SU-DHL-6 (cell line): ENCODE results near the gene PIBF1.

Source experiments
- EZH2phosphoT487 ChIP-seq: fragments of 200-600 bp; sonication (generic), shearing (Covaris generic); conservative IDR thresholded peaks from 2 replicates; pipeline ENCODE4 v1.6.1; 2018; ENCODE audit warnings: mild to moderate bottlenecking, antibody characterized with exemption, low read length, moderate library complexity, mixed read lengths
- TF ChIP-seq, protein P1 (sequence below): fragments of 200-600 bp; sonication (generic); IDR thresholded peaks from one replicate; pipeline ENCODE4 v1.5.1; 2017; ENCODE audit warnings: antibody characterized with exemption, mild to moderate bottlenecking, low read length, moderate library complexity; ENCODE audit not compliant: insufficient read depth, poor library complexity, severe bottlenecking

DNA sequence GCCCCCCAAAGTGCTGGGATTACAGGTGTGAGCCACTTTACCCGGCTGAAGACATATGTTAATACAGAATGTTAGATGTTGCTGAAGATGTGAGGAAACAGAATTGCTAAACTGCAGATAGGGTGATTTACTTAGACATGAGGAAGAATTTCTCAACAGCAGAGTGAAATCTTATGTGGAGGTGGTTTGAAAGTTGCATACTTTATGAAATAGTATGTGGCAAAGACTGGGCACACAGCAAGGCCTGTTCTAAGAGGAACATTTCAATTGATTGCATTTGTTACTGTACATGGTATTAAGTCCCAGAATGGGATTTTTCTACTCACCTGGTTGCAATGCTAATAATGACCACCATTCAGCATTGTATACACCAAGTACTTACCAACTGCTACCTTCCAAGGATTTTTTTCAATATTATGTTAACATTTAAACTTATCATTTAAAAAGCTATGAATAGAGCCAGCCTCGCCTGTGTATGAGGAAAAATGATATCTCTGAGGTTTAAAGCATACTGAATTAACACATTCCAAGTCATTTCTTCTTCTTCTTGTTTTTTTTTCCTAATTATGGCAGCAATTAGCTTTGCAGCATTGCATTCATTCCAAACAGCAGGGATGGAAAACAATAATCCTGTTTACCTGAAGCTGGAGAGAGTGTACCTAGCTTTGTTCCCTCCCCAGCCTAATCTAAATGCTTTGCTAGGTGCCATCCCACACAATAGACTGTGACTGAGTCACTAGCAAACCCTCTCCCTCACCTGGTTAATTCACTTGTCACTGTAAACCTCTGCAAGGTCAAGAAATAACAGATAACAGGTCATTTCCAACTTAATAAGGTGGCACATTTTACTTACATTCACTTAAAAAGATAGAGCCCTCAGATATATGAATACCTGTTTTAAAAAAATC is 257.5 kb downstream of the PIBF1 start:
- TF ChIP-seq, protein P1, sequence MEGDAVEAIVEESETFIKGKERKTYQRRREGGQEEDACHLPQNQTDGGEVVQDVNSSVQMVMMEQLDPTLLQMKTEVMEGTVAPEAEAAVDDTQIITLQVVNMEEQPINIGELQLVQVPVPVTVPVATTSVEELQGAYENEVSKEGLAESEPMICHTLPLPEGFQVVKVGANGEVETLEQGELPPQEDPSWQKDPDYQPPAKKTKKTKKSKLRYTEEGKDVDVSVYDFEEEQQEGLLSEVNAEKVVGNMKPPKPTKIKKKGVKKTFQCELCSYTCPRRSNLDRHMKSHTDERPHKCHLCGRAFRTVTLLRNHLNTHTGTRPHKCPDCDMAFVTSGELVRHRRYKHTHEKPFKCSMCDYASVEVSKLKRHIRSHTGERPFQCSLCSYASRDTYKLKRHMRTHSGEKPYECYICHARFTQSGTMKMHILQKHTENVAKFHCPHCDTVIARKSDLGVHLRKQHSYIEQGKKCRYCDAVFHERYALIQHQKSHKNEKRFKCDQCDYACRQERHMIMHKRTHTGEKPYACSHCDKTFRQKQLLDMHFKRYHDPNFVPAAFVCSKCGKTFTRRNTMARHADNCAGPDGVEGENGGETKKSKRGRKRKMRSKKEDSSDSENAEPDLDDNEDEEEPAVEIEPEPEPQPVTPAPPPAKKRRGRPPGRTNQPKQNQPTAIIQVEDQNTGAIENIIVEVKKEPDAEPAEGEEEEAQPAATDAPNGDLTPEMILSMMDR, result no peak
- no peak for TF ChIP-seq EZH2phosphoT487
